Activated T-helper 1 cell treated with anti-CD3 and anti-CD28 coated beads, Interleukin-12 subunit alpha, Interleukin-12 subunit beta, Interleukin-2, Interleukin-4 antibody, amounts not matched to agents 30 ng/mL and 10 ng/mL and 1 ng/mL, durations not matched to agents 14 hours and 24 hours and 36 hours (primary cell): Measurements from ENCODE around the gene PPP4R3B. TPM values are rescaled to one million over a fixed set of nuclear protein-coding genes. Genes with fewer than 3 reads are reported as not detected.
"Not testable (repeated sequence)": the region's sequence is repeated elsewhere in the genome, so short reads cannot be mapped to it uniquely, and the experiment has no call there.

Experiments
- DNase-seq: peaks from one replicate; pipeline ENCODE4 v3.0.0; 2021; ENCODE audit warnings: low spot score
- H3K27ac Mint-ChIP-seq: one replicate; pipeline ENCODE4 v1.8.0; 2021; ENCODE audit warnings: mild to moderate bottlenecking, mixed read lengths
- H3K27me3 Mint-ChIP-seq: one replicate; pipeline ENCODE4 v1.8.0; 2022; ENCODE audit warnings: mild to moderate bottlenecking, moderate library complexity, mixed read lengths; ENCODE audit not compliant: insufficient read depth
- H3K36me3 Mint-ChIP-seq: one replicate; pipeline ENCODE4 v1.8.0; 2021; ENCODE audit warnings: low read depth, mixed read lengths
- H3K4me1 Mint-ChIP-seq: one replicate; pipeline ENCODE4 v1.8.0; 2021; ENCODE audit warnings: low read depth, mixed read lengths
- H3K4me3 Mint-ChIP-seq: one replicate; pipeline ENCODE4 v1.8.0; 2021; ENCODE audit warnings: mild to moderate bottlenecking, moderate library complexity, mixed read lengths
- H3K9me3 Mint-ChIP-seq: one replicate; pipeline ENCODE4 v1.8.0; 2021; ENCODE audit warnings: mixed read lengths
- intact Hi-C: fragments of 100-400 bp; cut with micrococcal nuclease; formaldehyde crosslinking; loops from one replicate; pipeline ENCODE4 v1.15.1; 2024
- total RNA-seq: library from RNA; stranded (reverse); gene quantifications from 2 replicates; pipeline ENCODE4 v1.2.3, GENCODE V29; 2022

Gene PPP4R3B
- total RNA-seq, 1 donor from 2014 or later = 69.8 TPM

GRCh38 chr2:55610954-55611743 is 6.3 kb downstream of the PPP4R3B start:
- H3K27ac Mint-ChIP-seq = no peak overlapping the region
- no peak overlapping the region for H3K4me3 Mint-ChIP-seq
- H3K27me3 Mint-ChIP-seq = no peaks in the 10 kb centered on the region
- no peaks in the 10 kb centered on the region for H3K9me3 Mint-ChIP-seq
- DNase-seq = no peak
- H3K36me3 Mint-ChIP-seq = peaks cover 30% of the 10 kb centered on the region
- peaks cover 32% of the 10 kb centered on the region for H3K4me1 Mint-ChIP-seq
- intact Hi-C loops = loop anchor here (10.0 kb wide), 2 partner anchors 1036 to 1496 kb away; partner anchors contain the start of gene ACYP2

- peaks cover 31% of the 10 kb centered on the region for H3K36me3 Mint-ChIP-seq
- no peak overlapping the region for H3K4me3 Mint-ChIP-seq
- intact Hi-C loops = loop anchor here (10.0 kb wide), 2 partner anchors 1035 to 1495 kb away; partner anchors contain the start of gene ACYP2
Measured at GRCh38 chr2:55609938-55610578, 7.4 kb downstream of the PPP4R3B start.

GRCh38 chr2:55609193-55609794 is 8.1 kb downstream of the PPP4R3B start:
- H3K27ac Mint-ChIP-seq = no peak overlapping the region
- no peak overlapping the region for H3K4me3 Mint-ChIP-seq
- H3K9me3 Mint-ChIP-seq = no peaks in the 10 kb centered on the region
- no peaks in the 10 kb centered on the region for H3K27me3 Mint-ChIP-seq
- peaks cover 32% of the 10 kb centered on the region for H3K4me1 Mint-ChIP-seq
- intact Hi-C loops = no loop called here
- DNase-seq = no peak
- H3K36me3 Mint-ChIP-seq = peaks cover 29% of the 10 kb centered on the region

More at GRCh38 chr2:55609938-55610578, 7.4 kb downstream of the PPP4R3B start:
- DNase-seq = no peak
- no peaks in the 10 kb centered on the region for H3K27me3 Mint-ChIP-seq
- H3K4me1 Mint-ChIP-seq = peaks cover 30% of the 10 kb centered on the region
- H3K9me3 Mint-ChIP-seq = no peaks in the 10 kb centered on the region
- peak overlapping the region; percentile 21 for H3K27ac Mint-ChIP-seq

GRCh38 chr2:55607717-55608116 is 9.7 kb downstream of the PPP4R3B start:
- Mint-ChIP-seq H3K4me3 (no peak overlapping the region), H3K4me1 (peaks cover 27% of the 10 kb centered on the region)

GRCh38 chr2:55604027-55604565 is 13.3 kb downstream of the PPP4R3B start:
- Mint-ChIP-seq H3K27ac (no peak overlapping the region), H3K9me3 (no peaks in the 10 kb centered on the region), H3K36me3 (peaks cover 30% of the 10 kb centered on the region), H3K4me3 (no peak overlapping the region), H3K4me1 (peaks cover 33% of the 10 kb centered on the region), H3K27me3 (no peaks in the 10 kb centered on the region)
- intact Hi-C loops = no loop called here
- DNase-seq = no peak

More at GRCh38 chr2:55607717-55608116, 9.7 kb downstream of the PPP4R3B start:
- Mint-ChIP-seq H3K36me3 (peaks cover 22% of the 10 kb centered on the region), H3K27me3 (no peaks in the 10 kb centered on the region), H3K27ac (no peak overlapping the region), H3K9me3 (no peaks in the 10 kb centered on the region)
- intact Hi-C loops = no loop called here
- no peak for DNase-seq

- no peak overlapping the region for H3K4me3 Mint-ChIP-seq
- intact Hi-C loops = no loop called here
- H3K27me3 Mint-ChIP-seq = no peaks in the 10 kb centered on the region
- no peak for DNase-seq
- H3K27ac Mint-ChIP-seq = no peak overlapping the region
- H3K4me1 Mint-ChIP-seq = peaks cover 28% of the 10 kb centered on the region
- peaks cover 36% of the 10 kb centered on the region for H3K36me3 Mint-ChIP-seq
- H3K9me3 Mint-ChIP-seq = no peaks in the 10 kb centered on the region
Measured at GRCh38 chr2:55601849-55602248, 15.6 kb downstream of the PPP4R3B start.

DNA sequence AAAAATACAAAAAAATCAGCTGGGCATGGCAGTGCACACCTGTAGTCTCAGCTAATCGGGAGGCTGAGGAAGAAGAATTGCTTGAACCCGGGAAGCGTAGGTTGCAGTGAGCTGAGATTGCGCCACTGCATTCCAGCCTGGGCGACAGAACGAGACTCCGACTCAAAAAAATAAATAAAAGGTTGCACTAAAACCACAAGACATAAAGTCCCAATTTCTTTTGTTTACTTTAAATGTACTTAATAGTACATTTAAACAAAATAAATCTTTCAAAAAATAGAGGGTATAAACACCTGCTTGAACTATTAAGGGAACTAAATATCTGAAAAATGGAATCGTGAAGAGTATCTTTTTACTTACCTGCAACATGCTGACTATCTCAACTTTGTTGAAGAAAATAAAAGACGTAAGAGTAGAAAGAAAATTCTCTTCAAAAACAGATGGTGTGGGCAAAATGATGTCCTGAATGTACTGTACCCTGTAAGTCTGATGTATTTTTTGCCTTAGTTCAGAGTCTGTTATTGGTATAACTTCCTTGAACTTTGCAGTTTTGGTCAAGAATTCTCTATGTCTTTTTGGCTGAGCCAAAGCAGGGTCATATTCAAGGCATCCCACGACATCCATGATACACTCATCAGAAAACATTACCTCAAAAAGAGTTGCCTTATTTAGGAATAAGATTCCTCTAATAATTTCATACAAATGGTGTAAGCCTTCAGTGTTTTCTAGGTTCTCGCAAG is 19.2 kb downstream of the PPP4R3B start:
- no peaks in the 10 kb centered on the region for H3K27me3 Mint-ChIP-seq
- intact Hi-C loops = no loop called here
- no peak overlapping the region for H3K27ac Mint-ChIP-seq
- no peaks in the 10 kb centered on the region for H3K9me3 Mint-ChIP-seq
- peaks cover 39% of the 10 kb centered on the region for H3K36me3 Mint-ChIP-seq
- H3K4me1 Mint-ChIP-seq = peaks cover 22% of the 10 kb centered on the region
- H3K4me3 Mint-ChIP-seq = no peak overlapping the region
- DNase-seq = no peak

DNA sequence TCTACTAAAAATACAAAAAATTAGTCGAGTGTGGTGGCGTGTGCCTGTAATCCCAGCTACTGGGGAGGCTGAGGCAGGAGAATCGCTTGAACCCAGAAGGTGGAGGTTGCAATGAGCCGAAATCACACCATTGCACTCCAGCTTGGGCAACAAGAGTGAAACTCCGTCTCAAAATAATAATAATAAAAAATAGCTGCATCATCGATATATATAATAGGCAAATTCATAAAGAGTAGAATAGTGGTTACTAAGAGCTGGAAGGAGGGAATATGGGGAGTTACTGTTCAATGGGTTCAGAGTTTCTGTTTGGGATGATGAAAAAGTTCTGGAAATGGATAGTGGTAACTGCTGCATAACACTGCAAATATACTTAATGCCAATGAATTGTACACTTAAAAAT is 20.6 kb downstream of the PPP4R3B start:
- intact Hi-C loops, H3K9me3 Mint-ChIP-seq, H3K27me3 Mint-ChIP-seq, DNase-seq, H3K27ac Mint-ChIP-seq, H3K4me3 Mint-ChIP-seq: not testable (repeated sequence)
- Mint-ChIP-seq H3K4me1 (peaks cover 21% of the 10 kb centered on the region), H3K36me3 (peaks cover 33% of the 10 kb centered on the region)

- peaks cover 28% of the 10 kb centered on the region for H3K4me1 Mint-ChIP-seq
- no peak overlapping the region for H3K4me3 Mint-ChIP-seq
- H3K27ac Mint-ChIP-seq = no peak overlapping the region
- no peaks in the 10 kb centered on the region for H3K9me3 Mint-ChIP-seq
- DNase-seq = no peak
- H3K36me3 Mint-ChIP-seq = peaks cover 29% of the 10 kb centered on the region
- intact Hi-C loops = no loop called here
- no peaks in the 10 kb centered on the region for H3K27me3 Mint-ChIP-seq
Measured at GRCh38 chr2:55595536-55595935, 21.9 kb downstream of the PPP4R3B start.

GRCh38 chr2:55592130-55592529 is 25.3 kb downstream of the PPP4R3B start:
- Mint-ChIP-seq H3K9me3 (no peaks in the 10 kb centered on the region), H3K27ac (no peak overlapping the region), H3K36me3 (peaks cover 16% of the 10 kb centered on the region), H3K4me3 (no peak overlapping the region), H3K27me3 (no peaks in the 10 kb centered on the region), H3K4me1 (peaks cover 21% of the 10 kb centered on the region)
- DNase-seq = no peak
- intact Hi-C loops = loop anchor here (5.0 kb wide), 1 partner anchor 280 kb away; no protein-coding TSS in a partner anchor

DNA sequence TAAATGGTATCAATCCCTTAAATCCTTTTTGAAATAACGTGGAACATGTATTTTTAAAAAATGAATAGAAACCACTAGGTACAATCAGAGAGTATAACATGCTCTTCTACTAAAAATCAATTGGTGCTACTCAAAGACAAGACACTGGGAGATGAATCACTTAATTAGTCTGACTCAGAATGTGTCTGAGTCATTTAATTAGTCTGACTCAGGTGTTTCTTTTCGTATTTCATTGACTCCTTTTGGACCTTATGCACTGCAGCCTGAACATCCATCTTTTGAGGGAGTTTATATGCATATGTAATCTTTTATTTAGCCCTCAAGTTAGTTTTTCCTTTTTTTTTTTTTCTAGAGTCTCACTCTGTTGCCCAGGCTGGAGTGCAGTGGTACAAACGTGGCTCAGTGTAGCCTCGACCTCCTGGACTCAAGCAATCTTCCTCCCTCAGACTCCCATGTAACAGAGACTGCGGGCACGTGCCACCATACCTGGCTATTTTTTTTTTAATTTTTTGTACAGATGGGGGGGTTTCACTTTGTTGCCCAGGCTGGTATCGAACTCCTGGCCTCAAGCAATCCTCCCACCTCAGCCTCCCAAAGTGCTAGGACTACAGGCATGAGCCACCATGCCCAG is 26.5 kb downstream of the PPP4R3B start:
- peak overlapping the region; percentile 67 for H3K27ac Mint-ChIP-seq
- H3K27me3 Mint-ChIP-seq = no peaks in the 10 kb centered on the region
- H3K4me1 Mint-ChIP-seq = peaks cover 21% of the 10 kb centered on the region
- no peak for DNase-seq
- H3K9me3 Mint-ChIP-seq = no peaks in the 10 kb centered on the region
- H3K36me3 Mint-ChIP-seq = peaks cover 12% of the 10 kb centered on the region
- intact Hi-C loops = loop anchor here (1.0 to 5.0 kb wide), 3 partner anchors 26 to 279 kb away; partner anchors contain the start of genes CFAP36 and PPP4R3B
- no peak overlapping the region for H3K4me3 Mint-ChIP-seq
